ENCODE data around the gene SLC7A6OS. TPM values are rescaled to one million over a fixed set of nuclear protein-coding genes. Genes with fewer than 3 reads are reported as not detected.
A peak's percentile ranks its signal among the peaks of the same experiment; 100 is the strongest.

Gene SLC7A6OS
- 10 to 100 TPM; 20.6 to 22.2 TPM for total RNA-seq

GRCh38 chr16:68310774-68311511 is at the start of gene SLC7A6OS, which contains the start of gene PRMT7:
SLC7A6OS (minus strand) TSS chr16:68310946; CDS start chr16:68310926, 20 bp downstream.
PRMT7 (plus strand) TSS chr16:68311019; CDS start chr16:68315980, 4,961 bp downstream.
- Mint-ChIP-seq H3K4me3 (peak within 1 kb of the TSS; percentile 89), H3K27ac (peak within 1 kb of the TSS; percentile 93), H3K27me3 (no peaks in the 10 kb centered on the region), H3K4me1 (ENCODE audit: low read depth) (peaks cover 52% of the 10 kb centered on the region), H3K36me3 (peaks cover 30% of the 10 kb centered on the region), H3K9me3 (no peaks in the 10 kb centered on the region)
- ChIA-PET POLR2A (interaction anchor here (0.7 to 2.4 kb wide), 18 partner anchors 10 to 819 kb away, joined by 3 to 45 read pairs (median 4); partner anchors contain the start of gene SLC7A6), CTCF (interaction anchor here (0.6 to 4.1 kb wide), 14 partner anchors 9 to 210 kb away, joined by 3 to 106 read pairs (median 5); partner anchors contain the start of gene SLC7A6)
- intact Hi-C loops (cut with micrococcal nuclease), result loop anchor here (1.0 to 2.0 kb wide), 5 partner anchors 8 to 226 kb away; partner anchors contain the start of genes NFATC3 and PLA2G15
- peak; percentile 96 for DNase-seq

GRCh38 chr16:68359398-68360191 is 48.8 kb upstream of the SLC7A6OS start:
- peaks cover 27% of the 10 kb centered on the region for H3K36me3 Mint-ChIP-seq
- H3K9me3 Mint-ChIP-seq, result no peaks in the 10 kb centered on the region
- no peak for DNase-seq
- CTCF ChIA-PET, result interaction anchor here (1.1 kb wide), 1 partner anchor 98 kb away, joined by 3 read pairs; no protein-coding TSS in a partner anchor
- H3K4me3 Mint-ChIP-seq, result no peak overlapping the region
- intact Hi-C loops (cut with micrococcal nuclease), result no loop called here
- H3K27ac Mint-ChIP-seq, result no peak overlapping the region
- POLR2A ChIA-PET, result no interaction called here
- H3K4me1 Mint-ChIP-seq (ENCODE audit: low read depth), result peaks cover 28% of the 10 kb centered on the region
- H3K27me3 Mint-ChIP-seq, result no peaks in the 10 kb centered on the region

DNA sequence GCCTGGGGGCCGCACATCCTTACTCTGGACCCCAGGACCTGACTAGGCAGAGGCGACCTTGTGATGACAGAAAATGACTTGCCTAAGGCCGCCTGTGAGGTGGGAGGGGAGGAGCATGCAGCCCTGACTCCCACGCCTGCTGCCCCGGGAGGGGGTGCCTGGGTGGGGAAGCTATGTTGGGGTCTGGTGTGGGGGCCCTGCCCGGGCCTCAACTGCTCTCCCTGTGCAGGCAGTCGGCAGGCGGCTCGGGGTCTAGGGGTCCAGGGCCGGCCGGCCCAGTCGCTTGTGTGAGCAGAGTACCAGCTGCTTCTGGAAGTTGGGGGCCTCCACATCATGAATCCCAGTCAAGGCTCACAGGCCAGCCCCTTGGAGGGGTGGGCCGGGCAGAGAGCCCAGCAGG is 48.2 kb upstream of the SLC7A6OS start:
- H3K27me3 Mint-ChIP-seq, result no peaks in the 10 kb centered on the region
- intact Hi-C loops (cut with micrococcal nuclease), result no loop called here
- H3K27ac Mint-ChIP-seq, result no peak overlapping the region
- H3K9me3 Mint-ChIP-seq, result no peaks in the 10 kb centered on the region
- POLR2A ChIA-PET, result no interaction called here
- CTCF ChIA-PET, result no interaction called here
- no peak for DNase-seq
- peaks cover 28% of the 10 kb centered on the region for H3K4me1 Mint-ChIP-seq (ENCODE audit: low read depth)
- no peak overlapping the region for H3K4me3 Mint-ChIP-seq
- H3K36me3 Mint-ChIP-seq, result peaks cover 32% of the 10 kb centered on the region

- H3K9me3 Mint-ChIP-seq, result no peaks in the 10 kb centered on the region
- ChIA-PET CTCF (interaction anchor here (0.6 to 0.7 kb wide), 2 partner anchors 79 to 153 kb away, joined by 3 read pairs; no protein-coding TSS in a partner anchor), POLR2A (no interaction called here)
- H3K4me1 Mint-ChIP-seq (ENCODE audit: low read depth), result peaks cover 28% of the 10 kb centered on the region
- peaks cover 32% of the 10 kb centered on the region for H3K36me3 Mint-ChIP-seq
- H3K4me3 Mint-ChIP-seq, result no peak overlapping the region
- DNase-seq, result no peak
- H3K27me3 Mint-ChIP-seq, result no peaks in the 10 kb centered on the region
- no peak overlapping the region for H3K27ac Mint-ChIP-seq
- intact Hi-C loops (cut with micrococcal nuclease), result no loop called here
Observed at GRCh38 chr16:68357923-68358322, 47.2 kb upstream of the SLC7A6OS start.

DNA sequence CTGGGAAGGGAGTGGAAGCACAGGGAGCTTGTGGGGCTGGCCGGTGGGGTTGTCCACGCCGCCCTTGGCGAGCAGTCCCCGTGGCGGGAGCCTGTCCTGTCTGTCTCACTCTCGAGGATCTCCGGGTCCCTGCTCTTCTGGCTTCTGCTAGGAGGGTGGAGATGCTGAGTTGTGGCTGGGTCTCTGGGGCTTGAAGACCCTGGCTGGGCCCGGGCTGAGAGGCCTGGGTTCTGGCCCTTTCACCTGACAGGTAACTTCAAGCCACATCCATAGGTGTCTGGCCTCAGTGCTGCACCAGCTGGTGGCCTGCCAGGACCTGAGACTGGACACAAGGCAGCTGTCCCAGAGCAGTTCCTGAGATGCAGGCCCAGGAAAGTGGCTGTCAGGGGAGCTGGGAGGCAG is 46.8 kb upstream of the SLC7A6OS start:
- ChIA-PET POLR2A (no interaction called here), CTCF (interaction anchor here (0.6 to 2.4 kb wide), 4 partner anchors 79 to 153 kb away, joined by 3 to 11 read pairs (median 4); partner anchors contain the start of gene SLC7A6)
- Mint-ChIP-seq H3K9me3 (no peaks in the 10 kb centered on the region), H3K36me3 (peaks cover 32% of the 10 kb centered on the region), H3K27ac (no peak overlapping the region), H3K4me3 (no peak overlapping the region), H3K4me1 (ENCODE audit: low read depth) (peaks cover 28% of the 10 kb centered on the region), H3K27me3 (no peaks in the 10 kb centered on the region)
- no peak for DNase-seq
- intact Hi-C loops (cut with micrococcal nuclease), result no loop called here

- intact Hi-C loops (cut with micrococcal nuclease), result loop anchor here (1.0 kb wide), 1 partner anchor 93 kb away; the partner anchor contains the start of gene SLC7A6
- H3K27ac Mint-ChIP-seq, result no peak overlapping the region
- ChIA-PET POLR2A (no interaction called here), CTCF (interaction anchor here (0.9 to 2.4 kb wide), 6 partner anchors 10 to 164 kb away, joined by 3 to 11 read pairs (median 6); partner anchors contain the start of gene SLC7A6)
- no peaks in the 10 kb centered on the region for H3K27me3 Mint-ChIP-seq
- H3K4me3 Mint-ChIP-seq, result no peak overlapping the region
- peaks cover 36% of the 10 kb centered on the region for H3K36me3 Mint-ChIP-seq
- DNase-seq, result no peak
- peaks cover 28% of the 10 kb centered on the region for H3K4me1 Mint-ChIP-seq (ENCODE audit: low read depth)
- H3K9me3 Mint-ChIP-seq, result no peaks in the 10 kb centered on the region
Observed at GRCh38 chr16:68356919-68357286, 46.2 kb upstream of the SLC7A6OS start.

DNA sequence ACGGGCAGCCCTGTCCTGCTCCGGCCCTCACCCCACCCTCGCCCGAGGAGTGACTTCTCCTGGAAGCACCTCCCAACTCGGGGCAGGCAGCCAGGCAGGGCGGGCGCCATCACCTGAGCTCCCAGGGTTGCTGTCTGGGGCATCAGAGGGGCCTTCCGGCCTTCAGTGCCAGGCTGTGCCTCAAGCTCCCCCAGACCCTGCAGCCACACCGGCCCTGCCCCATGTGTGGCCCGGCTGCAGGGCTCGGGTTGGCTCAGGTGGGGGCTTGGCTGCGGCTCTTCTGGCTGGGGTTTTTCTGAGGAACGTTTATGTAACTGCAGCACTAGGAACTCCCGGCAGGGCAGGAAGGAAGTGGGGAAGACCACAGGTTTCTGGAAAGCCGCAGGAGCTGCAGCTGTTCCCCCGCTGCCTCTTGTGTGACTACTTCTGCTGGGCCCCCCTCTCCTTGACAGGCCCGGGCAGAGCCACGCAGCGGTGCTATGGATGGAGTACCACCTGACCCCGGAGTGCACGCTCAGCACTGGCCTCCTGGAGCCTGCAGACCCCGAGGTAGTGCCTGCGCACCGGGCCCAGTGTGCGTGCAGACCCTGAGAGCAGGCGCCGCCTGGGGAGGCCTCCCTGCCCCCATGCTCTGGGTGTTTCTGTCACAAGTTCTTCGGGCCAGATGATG is 45.6 kb upstream of the SLC7A6OS start:
- Mint-ChIP-seq H3K27ac (no peak overlapping the region), H3K4me3 (no peak overlapping the region), H3K4me1 (ENCODE audit: low read depth) (peaks cover 28% of the 10 kb centered on the region), H3K36me3 (peaks cover 36% of the 10 kb centered on the region), H3K9me3 (no peaks in the 10 kb centered on the region), H3K27me3 (no peaks in the 10 kb centered on the region)
- CTCF ChIA-PET, result interaction anchor here (0.9 to 2.4 kb wide), 9 partner anchors 8 to 165 kb away, joined by 3 to 11 read pairs (median 6); partner anchors contain the start of gene SLC7A6
- DNase-seq, result peak; percentile 85
- POLR2A ChIA-PET, result no interaction called here
- intact Hi-C loops (cut with micrococcal nuclease), result loop anchor here (1.0 kb wide), 1 partner anchor 92 kb away; the partner anchor contains the start of gene SLC7A6

DNA sequence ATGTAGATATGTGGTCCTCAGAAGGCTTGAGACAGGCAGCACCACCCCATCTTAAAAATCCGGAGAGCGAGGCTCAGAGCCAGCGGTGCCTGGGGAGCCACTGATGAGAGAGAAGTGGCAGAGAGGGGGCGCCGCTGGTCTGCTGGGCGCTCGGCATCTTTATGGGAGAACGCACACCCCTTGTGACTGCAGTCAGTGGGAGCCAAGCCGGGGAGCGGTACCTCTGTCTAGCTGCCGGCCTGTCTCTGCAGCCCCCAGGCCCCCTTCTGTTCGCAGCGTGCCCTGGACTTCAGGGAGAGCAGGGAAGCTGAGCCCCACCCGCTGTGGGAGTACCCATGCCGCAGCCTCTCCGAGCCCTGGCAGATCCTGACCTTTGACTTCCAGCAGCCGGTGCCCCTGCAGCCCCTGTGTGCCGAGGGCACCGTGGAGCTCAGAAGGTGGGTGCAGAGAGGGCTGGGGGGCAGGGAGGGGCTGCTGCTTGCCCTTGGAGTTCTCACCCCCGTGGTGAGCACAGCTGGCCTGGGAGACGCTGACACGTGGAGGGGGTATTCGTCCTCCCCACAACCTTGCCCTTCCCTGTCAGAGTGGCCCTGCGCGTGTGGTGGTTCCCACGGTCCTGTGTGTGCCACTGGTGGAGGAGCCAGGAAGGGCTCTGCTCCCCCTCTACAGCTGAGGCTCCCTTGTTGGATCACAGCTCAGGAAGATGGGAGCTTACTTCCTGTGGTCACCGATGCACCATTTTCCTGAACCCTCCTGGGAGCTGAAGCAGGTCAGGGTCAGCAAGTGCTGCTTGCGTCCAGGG is 44.9 kb upstream of the SLC7A6OS start:
- POLR2A ChIA-PET, result interaction anchor here (0.6 kb wide), 1 partner anchor 108 kb away, joined by 3 read pairs; no protein-coding TSS in a partner anchor
- Mint-ChIP-seq H3K27me3 (no peaks in the 10 kb centered on the region), H3K4me1 (ENCODE audit: low read depth) (peaks cover 28% of the 10 kb centered on the region), H3K27ac (no peak overlapping the region), H3K9me3 (no peaks in the 10 kb centered on the region), H3K36me3 (peaks cover 38% of the 10 kb centered on the region), H3K4me3 (no peak overlapping the region)
- intact Hi-C loops (cut with micrococcal nuclease), result loop anchor here (1.0 kb wide), 1 partner anchor 91 kb away; the partner anchor contains the start of gene SLC7A6
- CTCF ChIA-PET, result interaction anchor here (1.2 to 2.4 kb wide), 9 partner anchors 9 to 165 kb away, joined by 4 to 11 read pairs (median 6); partner anchors contain the start of gene SLC7A6
- no peak for DNase-seq

DNA sequence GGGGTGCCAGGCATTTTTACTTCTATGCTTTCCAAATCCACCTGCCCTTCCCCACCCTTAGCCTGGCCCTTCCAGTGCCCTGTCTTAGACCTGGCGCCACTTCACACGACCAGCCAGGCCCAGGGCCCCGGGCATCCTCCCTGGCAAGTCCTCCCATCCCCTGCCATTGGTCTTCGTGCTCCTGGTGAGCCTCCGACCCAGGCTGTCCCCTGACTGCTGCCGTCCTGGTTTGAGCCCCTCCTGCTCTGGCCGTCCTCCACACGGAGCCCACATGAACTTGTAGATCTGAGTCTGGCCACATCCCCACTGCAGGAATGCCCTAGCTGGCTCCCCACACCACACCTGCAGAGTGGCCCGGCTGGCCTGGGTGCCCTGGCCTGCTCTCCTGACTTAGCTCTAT is 44.1 kb upstream of the SLC7A6OS start:
- CTCF ChIA-PET, result interaction anchor here (1.4 to 2.4 kb wide), 3 partner anchors 10 to 24 kb away, joined by 4 to 6 read pairs (median 6); no protein-coding TSS in a partner anchor
- POLR2A ChIA-PET, result no interaction called here
- Mint-ChIP-seq H3K36me3 (peaks cover 43% of the 10 kb centered on the region), H3K27me3 (no peaks in the 10 kb centered on the region), H3K9me3 (no peaks in the 10 kb centered on the region), H3K27ac (no peak overlapping the region), H3K4me1 (ENCODE audit: low read depth) (peaks cover 28% of the 10 kb centered on the region), H3K4me3 (no peak overlapping the region)
- intact Hi-C loops (cut with micrococcal nuclease), result no loop called here
- DNase-seq, result no peak

GRCh38 chr16:68353366-68353765 is 42.6 kb upstream of the SLC7A6OS start:
- H3K36me3 Mint-ChIP-seq, result peaks cover 53% of the 10 kb centered on the region
- CTCF ChIA-PET, result interaction anchor here (0.7 to 1.7 kb wide), 3 partner anchors 25 to 92 kb away, joined by 3 to 5 read pairs (median 3); no protein-coding TSS in a partner anchor
- H3K27me3 Mint-ChIP-seq, result no peaks in the 10 kb centered on the region
- no peaks in the 10 kb centered on the region for H3K9me3 Mint-ChIP-seq
- no peak overlapping the region for H3K4me3 Mint-ChIP-seq
- POLR2A ChIA-PET, result no interaction called here
- no peak for DNase-seq
- intact Hi-C loops (cut with micrococcal nuclease), result no loop called here
- H3K4me1 Mint-ChIP-seq (ENCODE audit: low read depth), result peaks cover 28% of the 10 kb centered on the region
- no peak overlapping the region for H3K27ac Mint-ChIP-seq

All from activated CD4-positive, alpha-beta memory T cell treated with anti-CD3 and anti-CD28 coated beads for 36 hours (primary cell).